Memory B cell (primary cell): ENCODE measurements around the gene KRTAP10-3.
"Not testable (repeated sequence)": the region's sequence is repeated elsewhere in the genome, so short reads cannot be mapped to it uniquely, and the experiment has no call there.

Experiments used
- ATAC-seq: fragments of 150-1000 bp; cut with Tn5 transposase; 2 replicates; pipeline ENCODE4 v1.10.0; 2021; ENCODE audit warnings: low read depth, mild to moderate bottlenecking, moderate library complexity
- DNase-seq, 2 donors: peaks; one replicate each; pipeline ENCODE4 v3.0.0; 2022; ENCODE audit warnings: low spot score in 2 of 2
- H3K27ac Mint-ChIP-seq: one replicate; pipeline ENCODE4 v1.8.0; 2022; ENCODE audit warnings: mild to moderate bottlenecking, moderate library complexity, mixed read lengths
- H3K27me3 Mint-ChIP-seq: one replicate; pipeline ENCODE4 v1.8.0; 2022; ENCODE audit warnings: mixed read lengths
- H3K36me3 Mint-ChIP-seq: one replicate; pipeline ENCODE4 v1.8.0; 2022; ENCODE audit warnings: mild to moderate bottlenecking, mixed read lengths
- H3K4me1 Mint-ChIP-seq: one replicate; pipeline ENCODE4 v1.8.0; 2022; ENCODE audit warnings: mixed read lengths
- H3K4me3 Mint-ChIP-seq: one replicate; pipeline ENCODE4 v1.8.0; 2022; ENCODE audit warnings: mild to moderate bottlenecking, moderate library complexity, mixed read lengths
- H3K9me3 Mint-ChIP-seq: one replicate; pipeline ENCODE4 v1.8.0; 2022; ENCODE audit warnings: mixed read lengths

Gene KRTAP10-3

GRCh38 chr21:44571296-44571695 is 12.7 kb upstream of the KRTAP10-3 start:
- ATAC-seq (no peak), DNase-seq (no peak)
- Mint-ChIP-seq H3K4me3 (no peak overlapping the region), H3K4me1 (peaks cover 9% of the 10 kb centered on the region), H3K27me3 (peaks cover 19% of the 10 kb centered on the region), H3K9me3 (peaks cover 2% of the 10 kb centered on the region), H3K27ac (no peak overlapping the region), H3K36me3 (peaks cover 1% of the 10 kb centered on the region)

GRCh38 chr21:44569861-44570517 is 11.4 kb upstream of the KRTAP10-3 start:
- ATAC-seq: no peak
- no peak for DNase-seq

DNA sequence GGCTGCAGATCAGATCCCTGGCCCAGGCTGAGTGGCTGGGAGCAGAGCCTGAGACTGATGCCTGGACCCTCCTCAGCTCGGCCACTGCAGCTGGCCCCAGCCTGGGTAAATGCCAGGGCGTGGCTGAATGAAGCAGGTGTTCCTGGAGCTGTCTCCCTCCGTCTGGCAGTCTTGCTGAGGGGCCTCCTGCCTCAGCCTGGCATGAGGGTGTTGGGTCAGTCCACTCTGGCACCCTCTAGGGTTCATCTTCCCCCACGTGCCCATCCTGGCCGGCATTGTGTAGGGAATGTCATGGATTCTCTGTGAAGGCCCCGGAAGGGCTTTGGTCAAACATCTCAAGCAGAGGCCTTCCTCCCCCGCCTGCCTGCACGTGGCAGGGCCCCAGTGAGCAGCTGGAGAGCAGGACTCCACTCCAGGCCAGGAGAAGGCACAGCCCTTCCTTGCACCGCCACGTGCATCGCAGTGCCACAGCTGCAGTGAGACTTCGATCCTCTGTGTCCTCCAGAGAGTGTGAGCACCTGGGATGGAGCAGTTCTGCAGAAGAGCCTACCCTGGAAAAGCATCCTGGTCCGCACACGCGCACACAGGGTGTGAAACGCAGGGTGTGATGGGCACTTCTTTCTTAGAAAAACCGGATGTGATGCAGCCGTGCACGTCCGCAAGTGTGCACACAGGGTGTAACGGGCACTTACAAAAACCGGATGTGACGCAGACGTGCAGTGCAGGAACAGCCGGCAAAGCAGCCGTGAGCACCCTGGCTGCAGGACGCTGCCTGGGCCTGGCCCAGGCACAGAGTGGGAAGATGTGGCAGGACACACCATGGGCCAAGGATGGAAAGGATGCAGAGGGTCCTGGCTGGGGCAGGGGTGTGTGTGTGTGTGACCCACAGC is 10.3 kb upstream of the KRTAP10-3 start:
- Mint-ChIP-seq H3K27me3 (peaks cover 8% of the 10 kb centered on the region), H3K36me3 (peaks cover 1% of the 10 kb centered on the region), H3K27ac (peak overlapping the region; percentile 43), H3K4me3 (no peak overlapping the region), H3K4me1 (peaks cover 15% of the 10 kb centered on the region), H3K9me3 (peaks cover 2% of the 10 kb centered on the region)
- ATAC-seq (no peak), DNase-seq (no peak)

More at GRCh38 chr21:44569861-44570517, 11.4 kb upstream of the KRTAP10-3 start:
- Mint-ChIP-seq H3K9me3 (peaks cover 2% of the 10 kb centered on the region), H3K4me3 (no peak overlapping the region), H3K27me3 (peaks cover 15% of the 10 kb centered on the region), H3K36me3 (peaks cover 1% of the 10 kb centered on the region), H3K4me1 (peaks cover 13% of the 10 kb centered on the region), H3K27ac (no peak overlapping the region)

- H3K36me3 Mint-ChIP-seq: peaks cover 1% of the 10 kb centered on the region
- no peak overlapping the region for H3K27ac Mint-ChIP-seq
- H3K27me3 Mint-ChIP-seq: peaks cover 8% of the 10 kb centered on the region
- ATAC-seq: no peak
- no peak overlapping the region for H3K4me3 Mint-ChIP-seq
- H3K9me3 Mint-ChIP-seq: peaks cover 3% of the 10 kb centered on the region
- peaks cover 15% of the 10 kb centered on the region for H3K4me1 Mint-ChIP-seq
- no peak for DNase-seq
Measured at GRCh38 chr21:44568261-44568660, 9.7 kb upstream of the KRTAP10-3 start.

DNA sequence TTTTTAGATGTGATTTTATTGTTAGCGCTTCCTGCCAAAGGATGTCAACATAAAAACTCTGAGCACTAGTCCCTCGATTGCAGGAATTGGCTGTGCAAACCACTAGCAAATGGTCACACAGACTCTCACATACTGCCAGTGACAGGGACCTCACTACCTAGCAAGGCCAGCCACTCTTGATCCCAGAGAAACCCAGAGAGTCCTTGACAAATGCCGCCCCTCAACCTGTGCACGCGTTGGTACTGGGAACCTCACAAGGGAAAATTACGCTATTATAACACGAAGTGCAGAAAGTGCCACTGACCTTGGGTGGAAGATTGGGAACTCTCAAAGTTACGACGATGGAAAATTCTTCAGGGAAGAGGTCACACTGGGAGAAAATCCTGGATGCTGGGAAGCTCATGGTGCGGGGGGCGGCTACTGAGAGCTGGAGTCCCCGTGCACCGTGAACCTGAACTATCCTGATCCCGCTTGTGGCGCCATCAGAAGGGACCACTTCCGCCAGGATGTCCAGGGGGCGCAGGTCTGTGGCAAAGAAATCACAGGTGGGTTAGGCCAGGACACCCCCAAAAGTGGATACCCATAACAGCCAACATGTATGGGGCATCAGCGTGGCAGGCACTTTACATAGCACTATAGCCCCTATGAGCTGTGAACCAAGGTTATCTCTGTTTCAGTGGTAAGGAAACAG is 9.0 kb upstream of the KRTAP10-3 start:
- no peak overlapping the region for H3K4me3 Mint-ChIP-seq
- H3K36me3 Mint-ChIP-seq: peaks cover 3% of the 10 kb centered on the region
- peak overlapping the region; percentile 64 for H3K27ac Mint-ChIP-seq
- H3K4me1 Mint-ChIP-seq: peaks cover 15% of the 10 kb centered on the region
- H3K27me3 Mint-ChIP-seq: peaks cover 8% of the 10 kb centered on the region
- peaks cover 7% of the 10 kb centered on the region for H3K9me3 Mint-ChIP-seq
- DNase-seq: no peak
- no peak for ATAC-seq

DNA sequence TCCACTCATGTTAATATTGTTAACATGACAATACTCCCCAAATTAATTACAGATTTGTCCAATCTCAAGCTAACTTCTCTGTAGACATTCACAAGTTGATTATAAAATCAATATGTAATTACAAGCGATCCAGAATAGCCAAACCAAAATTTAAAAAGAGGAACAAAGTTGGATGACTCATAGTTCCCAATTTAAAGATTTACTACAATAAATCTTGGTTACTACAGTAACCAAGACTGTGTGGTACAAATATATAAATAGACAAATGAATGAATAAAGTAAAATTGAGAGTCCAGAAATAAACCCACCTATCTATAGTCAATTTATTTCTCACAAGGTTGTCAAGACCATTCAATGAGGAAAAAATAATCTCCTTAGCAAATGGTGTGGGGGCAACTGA is 7.8 kb upstream of the KRTAP10-3 start:
- ATAC-seq: peak; percentile 72
- Mint-ChIP-seq H3K4me3 (no peak overlapping the region), H3K36me3 (peaks cover 6% of the 10 kb centered on the region), H3K4me1 (peaks cover 20% of the 10 kb centered on the region), H3K9me3 (peaks cover 13% of the 10 kb centered on the region), H3K27ac (peak overlapping the region; percentile 64), H3K27me3 (peaks cover 1% of the 10 kb centered on the region)
- no peak for DNase-seq

GRCh38 chr21:44564886-44565598 is 6.4 kb upstream of the KRTAP10-3 start:
- H3K4me3 Mint-ChIP-seq: peak overlapping the region; percentile 30
- peak overlapping the region; percentile 90 for H3K27ac Mint-ChIP-seq
- peak; percentile 69 for ATAC-seq
- H3K9me3 Mint-ChIP-seq: peaks cover 20% of the 10 kb centered on the region
- peak in 1 of 2 donors; percentile 8 for DNase-seq
- peaks cover 8% of the 10 kb centered on the region for H3K36me3 Mint-ChIP-seq
- H3K4me1 Mint-ChIP-seq: peaks cover 22% of the 10 kb centered on the region
- H3K27me3 Mint-ChIP-seq: peaks cover 1% of the 10 kb centered on the region

- H3K27ac Mint-ChIP-seq: peak overlapping the region; percentile 90
- peaks cover 10% of the 10 kb centered on the region for H3K36me3 Mint-ChIP-seq
- no peak for DNase-seq
- ATAC-seq: no peak
- peaks cover 22% of the 10 kb centered on the region for H3K4me1 Mint-ChIP-seq
- peaks cover 2% of the 10 kb centered on the region for H3K27me3 Mint-ChIP-seq
- H3K9me3 Mint-ChIP-seq: peaks cover 22% of the 10 kb centered on the region
- no peak overlapping the region for H3K4me3 Mint-ChIP-seq
Measured at GRCh38 chr21:44564099-44564498, 5.5 kb upstream of the KRTAP10-3 start.

GRCh38 chr21:44558329-44558675 is 293 bp downstream of the KRTAP10-3 start:
- not testable (repeated sequence) for ATAC-seq, H3K27ac Mint-ChIP-seq, DNase-seq, H3K4me3 Mint-ChIP-seq
- H3K27me3 Mint-ChIP-seq: peaks cover 14% of the 10 kb centered on the region
- H3K4me1 Mint-ChIP-seq: peaks cover 11% of the 10 kb centered on the region
- H3K9me3 Mint-ChIP-seq: peaks cover 21% of the 10 kb centered on the region
- H3K36me3 Mint-ChIP-seq: peaks cover 15% of the 10 kb centered on the region

DNA sequence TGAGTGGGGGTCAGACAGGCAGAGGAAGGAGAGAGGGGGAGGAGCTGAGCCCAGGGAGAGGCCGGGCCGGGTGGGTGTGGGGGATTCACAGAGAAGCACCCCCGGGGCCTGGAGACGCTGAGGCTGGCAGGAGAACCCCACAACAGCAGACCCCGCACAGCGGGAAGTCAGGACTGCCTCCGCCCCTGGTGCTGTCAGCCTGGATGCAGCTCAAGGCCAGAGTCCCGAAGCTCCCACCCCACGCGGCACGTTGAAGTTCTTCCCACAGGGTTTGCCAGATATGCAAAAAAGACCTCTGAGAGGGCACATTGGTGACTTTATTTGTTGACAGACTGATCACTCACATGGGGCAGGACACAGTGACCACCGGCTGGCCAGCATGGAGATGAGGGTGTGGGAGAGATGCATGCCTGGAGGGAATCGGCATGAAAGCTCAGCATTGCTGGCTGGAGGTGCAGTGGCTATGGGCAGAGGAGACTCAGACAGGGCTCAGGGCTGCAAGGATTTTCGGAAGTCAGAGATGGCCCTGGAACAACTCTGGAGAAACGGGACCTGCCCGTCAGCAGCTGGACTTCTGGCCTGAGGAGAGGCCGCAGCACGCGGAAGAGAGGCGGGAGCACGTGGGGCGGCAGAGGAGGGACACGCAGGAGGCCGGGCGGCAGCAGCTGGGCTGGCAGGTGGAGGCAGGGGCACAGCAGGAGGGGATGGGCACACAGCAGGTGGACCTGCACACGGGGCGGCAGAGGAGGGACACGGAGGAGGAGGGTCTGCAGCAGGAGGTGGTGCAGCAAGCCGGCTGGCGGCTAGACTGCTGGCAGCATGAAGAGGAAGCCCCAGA is 885 bp downstream of the KRTAP10-3 start:
- Mint-ChIP-seq H3K36me3 (peaks cover 14% of the 10 kb centered on the region), H3K4me3 (no peak overlapping the region), H3K27me3 (peaks cover 14% of the 10 kb centered on the region)

GRCh38 chr21:44556879-44557278 is 1.7 kb downstream of the KRTAP10-3 start:
- peak in 1 of 2 donors; percentile 9 for DNase-seq
- H3K4me1 Mint-ChIP-seq: peaks cover 8% of the 10 kb centered on the region
- ATAC-seq: peak; percentile 88
- no peak overlapping the region for H3K27ac Mint-ChIP-seq
- H3K9me3 Mint-ChIP-seq: peaks cover 11% of the 10 kb centered on the region
- peaks cover 14% of the 10 kb centered on the region for H3K27me3 Mint-ChIP-seq
- H3K36me3 Mint-ChIP-seq: peaks cover 10% of the 10 kb centered on the region
- no peak overlapping the region for H3K4me3 Mint-ChIP-seq

More for the DNA sequence above, 885 bp downstream of the KRTAP10-3 start:
- Mint-ChIP-seq H3K9me3 (peaks cover 17% of the 10 kb centered on the region), H3K27ac (peak overlapping the region; percentile 39), H3K4me1 (peaks cover 11% of the 10 kb centered on the region)
- no peak for ATAC-seq
- no peak for DNase-seq

DNA sequence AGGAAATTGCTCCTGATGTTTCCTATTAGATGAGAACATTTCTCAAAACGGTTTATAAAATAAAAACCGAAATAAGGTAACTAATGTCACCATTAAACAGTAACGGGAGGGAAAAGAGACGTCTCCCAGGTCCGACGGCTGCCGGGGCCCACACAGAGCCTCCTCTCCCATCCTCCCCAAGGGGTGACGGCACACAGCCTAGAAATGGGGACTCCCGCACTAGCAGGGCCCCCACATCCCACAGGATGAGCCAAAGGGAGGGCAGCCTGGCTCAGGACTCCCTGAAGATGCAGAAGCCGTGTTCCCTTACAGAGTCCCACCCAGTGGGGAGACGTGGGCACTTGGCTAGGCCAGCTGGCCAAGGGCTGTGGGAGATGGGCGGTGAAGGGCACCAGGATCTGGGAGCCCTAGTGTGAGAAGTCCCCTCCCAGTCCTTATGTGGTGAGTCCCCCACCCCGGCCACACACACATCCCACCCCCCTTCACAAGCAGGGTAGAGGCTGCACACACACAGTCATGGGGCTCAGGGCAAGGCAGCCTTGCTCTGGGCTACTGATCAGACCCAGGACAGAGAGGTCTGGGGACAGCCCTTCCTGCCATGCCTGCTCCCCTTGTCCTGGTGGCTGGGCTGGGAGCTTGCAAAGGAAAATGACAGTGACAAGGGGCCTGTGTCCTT is 3.3 kb downstream of the KRTAP10-3 start:
- Mint-ChIP-seq H3K27me3 (peaks cover 21% of the 10 kb centered on the region), H3K27ac (no peak overlapping the region), H3K4me1 (peaks cover 8% of the 10 kb centered on the region), H3K36me3 (peaks cover 7% of the 10 kb centered on the region), H3K9me3 (peaks cover 4% of the 10 kb centered on the region), H3K4me3 (no peak overlapping the region)
- ATAC-seq (no peak), DNase-seq (no peak)
